Karpas-422 (cell line): ENCODE data around the gene SLA2. TPM values are rescaled to one million over a fixed set of nuclear protein-coding genes. Genes with fewer than 3 reads are reported as not detected.

ENCODE experiments used
- DNase-seq: peaks from one replicate; pipeline ENCODE4 v3.0.0-alpha.2; 2015
- H2AFZ ChIP-seq: fragments of 200-600 bp; sonication (generic); 2 replicates; pipeline ENCODE4 v1.6.1; 2014; ENCODE audit warnings: antibody characterized with exemption, low read length, mixed read lengths
- H3K27ac ChIP-seq: fragments of 200-600 bp; sonication (generic); 2 replicates; pipeline ENCODE4 v1.5.1; 2014; ENCODE audit warnings: mild to moderate bottlenecking, low read length, moderate library complexity
- H3K27me3 ChIP-seq: fragments of 200-600 bp; sonication (generic); 2 replicates; pipeline ENCODE4 v1.6.1; 2014; ENCODE audit warnings: low read length, mixed read lengths
- H3K36me3 ChIP-seq: fragments of 200-600 bp; sonication (generic); 2 replicates; pipeline ENCODE4 v1.6.1; 2014; ENCODE audit warnings: low read length, mixed read lengths; ENCODE audit not compliant: insufficient read depth
- H3K4me1 ChIP-seq: fragments of 200-600 bp; sonication (generic); 2 replicates; pipeline ENCODE4 v1.6.1; 2014; ENCODE audit warnings: mild to moderate bottlenecking, low read length, mixed read lengths
- H3K4me2 ChIP-seq: fragments of 200-600 bp; sonication (generic); 2 replicates; pipeline ENCODE4 v1.6.1; 2014; ENCODE audit warnings: low read length, low read depth, mild to moderate bottlenecking; ENCODE audit not compliant: poor library complexity, severe bottlenecking
- H3K4me3 ChIP-seq: fragments of 200-600 bp; sonication (generic); 2 replicates; pipeline ENCODE4 v1.5.1; 2014; ENCODE audit warnings: mild to moderate bottlenecking, antibody characterized with exemption, low read length, mixed read lengths
- H3K79me2 ChIP-seq: fragments of 200-600 bp; sonication (generic); 2 replicates; pipeline ENCODE4 v1.6.1; 2014; ENCODE audit warnings: mild to moderate bottlenecking, low read length, mixed read lengths
- H3K9ac ChIP-seq: fragments of 200-600 bp; sonication (generic); 2 replicates; pipeline ENCODE4 v1.6.0; 2014; ENCODE audit warnings: low read length
- H3K9me2 ChIP-seq: fragments of 200-600 bp; sonication (generic), shearing (Covaris generic); replicated peaks from 2 replicates; pipeline ENCODE4 v1.6.0; 2014; ENCODE audit warnings: mild to moderate bottlenecking, low read length, moderate library complexity; ENCODE audit not compliant: insufficient read depth
- H3K9me3 ChIP-seq: fragments of 300-700, 200-600 bp; sonication (generic); 2 replicates; pipeline ENCODE4 v1.6.1; 2014; ENCODE audit warnings: low read length, mixed read lengths
- H4K20me1 ChIP-seq: fragments of 200-600 bp; sonication (generic); 2 replicates; pipeline ENCODE4 v1.6.1; 2014; ENCODE audit warnings: mild to moderate bottlenecking, antibody characterized with exemption, low read length, low read depth; ENCODE audit not compliant: insufficient read depth
- total RNA-seq: library from RNA; depleted of rRNA; stranded (reverse); fragments of >200 nt; shearing (Covaris generic); gene quantifications from 2 replicates; pipeline ENCODE4 v1.2.3, GENCODE V29; 2014; ENCODE audit warnings: low replicate concordance

SLA2 gene
- total RNA-seq, 1 experiment from 2014 or later, result 0.19 TPM

DNA sequence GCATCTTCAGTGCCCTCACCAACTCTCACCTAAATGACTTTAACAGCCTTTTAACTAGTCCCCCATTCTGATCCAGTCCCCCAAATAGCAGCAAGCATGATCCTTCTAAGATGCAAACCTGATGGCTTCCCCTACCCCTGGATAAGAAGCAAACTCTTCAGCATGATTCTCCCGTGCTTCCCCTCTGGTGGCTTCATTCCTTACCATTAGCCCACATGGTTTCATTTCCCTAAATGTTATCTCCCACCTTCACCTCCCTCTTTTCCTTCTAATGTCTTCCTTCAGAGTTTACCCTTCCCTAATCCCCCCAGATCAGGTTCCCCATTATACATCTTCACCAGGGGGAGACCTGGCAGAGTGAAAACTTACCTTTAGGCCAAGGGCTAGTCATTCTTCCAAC is 44.5 kb downstream of the SLA2 start:
- H3K27me3 ChIP-seq, result no peaks in the 10 kb centered on the region
- no peak overlapping the region for H3K4me2 ChIP-seq
- peaks cover 9% of the 10 kb centered on the region for H4K20me1 ChIP-seq
- peaks cover 49% of the 10 kb centered on the region for H3K4me1 ChIP-seq
- H3K9me2 ChIP-seq, result no peaks in the 10 kb centered on the region
- H2AFZ ChIP-seq, result no peak overlapping the region
- DNase-seq, result no peak
- no peaks in the 10 kb centered on the region for H3K36me3 ChIP-seq
- no peak overlapping the region for H3K4me3 ChIP-seq
- H3K79me2 ChIP-seq, result peaks cover 9% of the 10 kb centered on the region
- H3K9me3 ChIP-seq, result no peaks in the 10 kb centered on the region
- peak overlapping the region; percentile 62 for H3K27ac ChIP-seq
- H3K9ac ChIP-seq, result no peak overlapping the region

DNA sequence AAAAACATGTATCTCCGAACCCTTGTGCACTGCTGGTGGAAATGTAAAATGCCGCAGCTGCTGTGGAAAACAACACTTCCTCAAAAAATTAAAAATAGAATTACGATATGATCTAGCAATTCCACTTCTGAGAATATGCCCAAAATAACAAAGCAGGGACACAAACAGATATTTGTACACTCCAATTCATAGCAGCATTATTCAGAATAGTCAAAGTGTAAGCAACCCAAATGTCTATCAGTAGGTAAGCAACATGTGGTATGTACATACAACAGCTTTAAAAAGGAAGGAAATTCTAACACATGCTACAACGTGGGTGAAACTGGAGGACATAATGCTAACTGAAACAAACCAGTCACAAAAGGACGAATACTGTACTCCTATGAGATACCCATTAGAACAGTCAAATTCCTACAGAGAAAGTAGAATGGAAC is 46.1 kb downstream of the SLA2 start:
- H3K9ac ChIP-seq, result no peak overlapping the region
- H3K9me3 ChIP-seq, result no peaks in the 10 kb centered on the region
- H3K27me3 ChIP-seq, result no peaks in the 10 kb centered on the region
- H3K36me3 ChIP-seq, result no peaks in the 10 kb centered on the region
- no peak overlapping the region for H2AFZ ChIP-seq
- H3K9me2 ChIP-seq, result no peaks in the 10 kb centered on the region
- H3K4me2 ChIP-seq, result no peak overlapping the region
- H3K27ac ChIP-seq, result peak overlapping the region; percentile 30
- H3K79me2 ChIP-seq, result no peaks in the 10 kb centered on the region
- H3K4me1 ChIP-seq, result peaks cover 61% of the 10 kb centered on the region
- no peaks in the 10 kb centered on the region for H4K20me1 ChIP-seq
- H3K4me3 ChIP-seq, result no peak overlapping the region
- DNase-seq, result no peak

DNA sequence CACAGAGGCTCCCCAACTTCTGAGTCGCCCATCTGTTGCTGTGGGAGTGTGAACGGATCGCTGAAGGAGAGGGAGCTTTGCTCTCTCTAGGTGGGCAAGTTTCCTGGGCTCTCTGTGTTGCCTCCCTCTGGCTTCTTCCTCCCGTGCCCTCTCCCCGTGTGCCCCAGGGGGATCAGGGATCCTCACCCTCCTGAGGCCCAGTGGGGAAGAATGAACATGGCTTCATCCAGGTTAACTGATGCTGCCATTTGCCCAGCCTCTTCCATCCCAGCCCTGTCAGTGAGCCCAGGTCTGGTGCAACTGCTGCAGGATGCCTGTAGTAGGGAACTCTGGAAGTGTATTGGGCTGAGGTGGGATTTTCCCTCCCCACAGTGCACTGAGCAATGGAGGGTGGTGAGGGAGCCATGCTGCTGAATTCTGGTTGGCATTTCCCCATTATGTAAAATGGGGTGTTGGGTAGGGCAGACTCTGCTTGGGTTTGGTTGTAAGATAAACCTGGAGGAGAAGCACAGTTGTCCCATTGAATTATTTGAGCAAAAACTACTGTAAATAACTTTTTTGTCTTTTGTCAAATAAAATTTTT is 52.6 kb downstream of the SLA2 start:
- Histone ChIP-seq H3K27me3 (no peaks in the 10 kb centered on the region), H3K79me2 (no peaks in the 10 kb centered on the region), H3K36me3 (peaks cover 7% of the 10 kb centered on the region; the same call in 1 of the 2 replicates), H4K20me1 (no peaks in the 10 kb centered on the region), H3K9me3 (no peaks in the 10 kb centered on the region), H3K4me2 (peak overlapping the region; percentile 25), H3K9ac (peak overlapping the region; percentile 2), H3K4me3 (no peak overlapping the region), H3K27ac (peak overlapping the region; percentile 92), H3K4me1 (peaks cover 57% of the 10 kb centered on the region), H2AFZ (no peak overlapping the region), H3K9me2 (no peaks in the 10 kb centered on the region)
- DNase-seq, result peak; percentile 48

DNA sequence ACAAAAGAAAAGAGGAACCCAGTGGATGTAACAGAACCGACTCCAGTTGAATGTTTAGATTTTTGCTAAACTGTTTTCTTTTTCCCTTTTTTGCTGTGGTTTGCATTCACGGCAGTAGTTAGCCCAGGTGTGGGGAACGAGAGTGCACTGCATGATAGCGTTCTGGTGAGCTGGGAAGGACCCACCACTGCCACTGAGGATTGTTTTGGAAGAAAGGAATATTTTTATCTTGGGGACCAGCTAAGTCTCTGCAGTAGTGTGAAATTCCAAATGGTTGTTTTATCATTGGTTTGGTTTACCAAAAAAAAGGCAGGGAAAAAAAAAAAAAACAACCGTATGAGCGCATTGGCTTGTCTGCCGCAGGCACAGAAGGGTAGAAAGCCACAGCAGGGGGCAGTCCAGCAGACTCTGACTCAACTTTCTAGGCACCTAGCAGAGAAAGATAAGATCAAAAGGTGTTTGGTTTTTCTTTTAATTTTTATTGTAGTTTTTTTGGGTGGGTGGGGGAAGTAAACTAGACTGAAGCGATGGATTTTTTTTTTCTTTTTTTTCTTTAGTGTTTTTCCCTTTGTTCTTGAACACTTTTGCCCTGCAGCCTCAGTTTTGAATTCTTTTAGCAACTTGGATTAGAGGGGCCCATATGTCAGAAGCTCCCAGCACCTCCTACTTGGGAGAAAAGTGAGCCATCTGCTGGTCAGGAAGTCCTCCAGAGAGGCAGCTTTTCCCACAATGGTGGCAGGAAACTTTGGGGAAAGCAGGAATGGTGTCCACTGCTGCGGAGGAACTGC is 53.9 kb downstream of the SLA2 start:
- Histone ChIP-seq H3K27me3 (no peaks in the 10 kb centered on the region), H3K9me3 (no peaks in the 10 kb centered on the region), H3K27ac (no peak overlapping the region), H3K9me2 (no peaks in the 10 kb centered on the region), H2AFZ (no peak overlapping the region), H3K4me2 (no peak overlapping the region), H3K9ac (no peak overlapping the region), H3K4me3 (no peak overlapping the region), H3K79me2 (no peaks in the 10 kb centered on the region), H4K20me1 (no peaks in the 10 kb centered on the region), H3K36me3 (peaks cover 7% of the 10 kb centered on the region; the same call in 1 of the 2 replicates), H3K4me1 (peaks cover 45% of the 10 kb centered on the region)
- DNase-seq, result no peak

DNA sequence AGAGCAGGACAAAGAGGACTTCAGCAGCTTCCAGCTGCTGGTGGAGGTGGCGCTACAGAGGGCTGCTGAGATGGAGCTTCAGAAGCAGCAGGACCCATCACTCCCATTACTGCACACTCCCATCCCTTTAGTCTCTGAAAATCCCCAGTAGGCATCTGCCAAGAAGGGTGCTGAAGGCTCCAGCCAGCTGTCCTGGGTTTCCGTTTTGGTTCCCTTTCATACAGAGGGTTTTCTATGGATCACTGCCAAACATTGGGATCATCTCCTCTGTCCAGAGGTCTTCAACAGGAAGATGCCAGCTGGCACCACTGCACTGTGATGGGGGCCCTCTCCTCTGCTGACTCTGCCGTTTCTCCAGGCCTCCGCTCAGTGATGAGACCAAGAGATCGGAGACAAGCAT is 54.7 kb downstream of the SLA2 start:
- no peak for DNase-seq

DNA sequence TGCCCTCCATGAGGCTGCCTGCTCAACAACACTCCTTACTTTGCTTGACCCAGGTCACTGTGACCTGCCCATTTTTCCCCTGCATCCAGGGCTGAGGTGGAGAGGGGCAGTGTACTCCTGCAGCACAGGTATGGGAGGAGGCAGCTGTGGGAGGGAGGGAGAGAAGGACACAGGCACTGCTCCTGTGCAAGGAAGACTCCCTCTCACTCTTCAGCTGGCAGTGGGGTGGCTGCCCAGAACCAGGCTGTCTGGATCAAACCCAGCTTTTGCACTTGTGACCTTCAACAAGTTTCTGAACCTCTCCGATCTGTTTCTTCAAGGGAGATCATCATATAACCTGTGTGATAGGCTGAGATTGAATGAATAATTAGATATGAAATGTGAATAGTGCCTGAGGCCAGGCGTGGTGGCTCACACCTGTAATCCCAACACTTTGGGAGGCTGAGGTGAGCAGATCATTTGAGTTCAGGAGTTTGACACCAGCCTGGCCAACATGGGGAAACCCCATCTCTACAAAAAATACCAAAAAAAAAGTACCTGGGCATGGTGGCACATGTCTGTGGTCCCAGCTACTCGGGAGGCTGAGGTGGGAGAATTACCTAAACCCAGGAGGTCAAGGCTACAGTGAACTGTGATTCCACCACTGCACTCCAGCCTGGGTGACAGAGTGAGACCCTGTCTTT is 58.5 kb downstream of the SLA2 start:
- DNase-seq, result no peak
- Histone ChIP-seq H3K9me3 (no peaks in the 10 kb centered on the region), H3K9ac (no peak overlapping the region), H3K27ac (no peak overlapping the region), H3K36me3 (peaks cover 8% of the 10 kb centered on the region; the same call in 1 of the 2 replicates), H4K20me1 (no peaks in the 10 kb centered on the region), H3K27me3 (no peaks in the 10 kb centered on the region), H3K4me3 (no peak overlapping the region), H3K4me2 (no peak overlapping the region), H3K9me2 (no peaks in the 10 kb centered on the region), H3K79me2 (peaks cover 1% of the 10 kb centered on the region; the same call in 1 of the 2 replicates), H3K4me1 (peaks cover 3% of the 10 kb centered on the region), H2AFZ (no peak overlapping the region)

More for the DNA sequence above, 54.7 kb downstream of the SLA2 start:
- Histone ChIP-seq H3K9ac (no peak overlapping the region), H3K4me3 (no peak overlapping the region), H4K20me1 (no peaks in the 10 kb centered on the region), H3K4me2 (no peak overlapping the region), H3K4me1 (peaks cover 40% of the 10 kb centered on the region), H3K79me2 (no peaks in the 10 kb centered on the region), H3K27me3 (no peaks in the 10 kb centered on the region), H3K27ac (no peak overlapping the region), H3K36me3 (peaks cover 7% of the 10 kb centered on the region; the same call in 1 of the 2 replicates), H3K9me2 (no peaks in the 10 kb centered on the region), H3K9me3 (no peaks in the 10 kb centered on the region), H2AFZ (no peak overlapping the region)

DNA sequence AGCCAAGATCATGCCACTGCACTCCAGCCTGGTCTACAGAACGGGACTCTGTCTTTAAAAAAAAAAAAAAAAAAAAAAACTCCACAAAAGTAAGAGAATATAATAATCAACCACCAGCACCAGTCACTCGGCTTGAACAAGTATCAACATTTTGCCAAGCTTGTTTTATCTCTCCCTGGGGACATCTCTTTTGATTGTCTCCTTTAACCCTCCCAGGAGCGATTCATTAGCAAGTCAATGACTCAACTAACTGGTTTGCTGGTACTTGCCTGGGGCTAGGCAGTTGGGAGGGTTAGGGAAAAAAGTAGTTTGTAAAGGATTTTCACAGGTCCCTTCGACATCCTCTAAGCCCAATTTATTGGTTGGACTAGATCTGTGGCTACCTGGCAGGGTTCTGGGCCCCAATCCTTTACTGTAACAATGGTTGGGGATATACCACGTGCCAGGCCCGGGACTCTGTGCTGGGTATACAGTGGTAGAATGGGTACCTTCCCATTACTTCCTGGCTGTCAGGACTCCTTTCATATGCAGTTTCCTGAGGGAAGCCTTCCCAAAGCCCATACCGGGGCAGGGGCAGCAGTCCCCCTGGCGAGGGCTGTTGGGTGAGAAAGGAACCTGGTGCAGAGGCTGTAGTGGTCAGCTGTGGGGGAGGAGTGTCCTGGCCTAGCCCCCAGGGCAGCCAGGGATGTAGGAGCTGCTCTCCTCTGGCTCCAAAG is 60.4 kb downstream of the SLA2 start:
- Histone ChIP-seq H3K27ac (no peak overlapping the region), H3K27me3 (no peaks in the 10 kb centered on the region), H3K36me3 (peaks cover 17% of the 10 kb centered on the region; the same call in 1 of the 2 replicates), H3K79me2 (peaks cover 9% of the 10 kb centered on the region; the same call in 1 of the 2 replicates), H3K4me2 (no peak overlapping the region), H3K9me2 (no peaks in the 10 kb centered on the region), H3K4me3 (no peak overlapping the region), H3K4me1 (no peaks in the 10 kb centered on the region; the same call in 1 of the 2 replicates), H2AFZ (no peak overlapping the region), H3K9me3 (no peaks in the 10 kb centered on the region), H4K20me1 (no peaks in the 10 kb centered on the region), H3K9ac (no peak overlapping the region)
- DNase-seq, result no peak
